ENCODE data around the gene PDE6C.

GRCh38 chr10:93622942-93623341 lies 10.6 kb downstream of the PDE6C start:
- TF ChIP-seq POLR2AphosphoS5 (IDR thresholded peaks at IDR 0.05; ENCODE audit: low read depth, low read length) (no peak), REST (IDR thresholded peaks at IDR 0.05; ENCODE audit: insufficient read depth in 1 of 2, low read depth in 2 of 2, low read length in 2 of 2) (no peak), TAF1 (IDR thresholded peaks at IDR 0.05; ENCODE audit: borderline replicate concordance, insufficient read depth, low read length) (no peak)
